GM23248 (cell line): ENCODE data around the gene DAAM1.

Source experiments
- EZH2 ChIP-seq: fragments of 200-600 bp; sonication (generic); IDR thresholded peaks from 2 replicates; pipeline ENCODE4 v1.6.1; 2018; ENCODE audit warnings: antibody characterized with exemption, mild to moderate bottlenecking; ENCODE audit not compliant: insufficient read depth, poor library complexity, severe bottlenecking
- EZH2phosphoT487 ChIP-seq: fragments of 200-600 bp; sonication (generic); IDR thresholded peaks from 2 replicates; pipeline ENCODE4 v1.6.1; 2018; ENCODE audit warnings: antibody characterized with exemption, moderate library complexity, mild to moderate bottlenecking, low read depth; ENCODE audit not compliant: insufficient read depth

DNA sequence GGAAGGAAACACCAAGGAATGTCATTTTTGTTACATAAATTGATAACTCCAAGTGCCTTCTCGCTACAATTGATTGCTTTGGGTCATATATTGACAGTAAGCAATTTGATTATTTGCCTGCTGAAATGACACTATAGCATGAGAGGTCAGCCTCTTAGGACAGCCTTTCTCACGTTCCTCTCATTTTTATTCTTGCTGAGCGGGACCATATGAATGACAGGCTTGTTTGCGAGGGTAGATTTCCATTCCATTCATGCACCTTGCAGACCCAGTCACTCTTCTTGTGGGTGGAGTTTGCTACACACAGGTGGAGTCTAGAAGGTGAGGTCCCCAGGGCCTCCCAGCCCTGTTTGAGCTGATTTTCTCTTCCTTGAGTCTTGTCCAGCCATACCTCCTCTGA is 27.3 kb downstream of the DAAM1 start:
- TF ChIP-seq EZH2phosphoT487, result no peak
- TF ChIP-seq EZH2, result no peak
